Measurements from ENCODE around the gene NANOS3. TPM values are rescaled to one million over a fixed set of nuclear protein-coding genes. Genes with fewer than 3 reads are reported as not detected.
A peak's percentile ranks its signal among the peaks of the same experiment; 100 is the strongest.

NANOS3 gene
- total and polyA plus RNA-seq, 5 donors from 2014 or later = not detected

DNA sequence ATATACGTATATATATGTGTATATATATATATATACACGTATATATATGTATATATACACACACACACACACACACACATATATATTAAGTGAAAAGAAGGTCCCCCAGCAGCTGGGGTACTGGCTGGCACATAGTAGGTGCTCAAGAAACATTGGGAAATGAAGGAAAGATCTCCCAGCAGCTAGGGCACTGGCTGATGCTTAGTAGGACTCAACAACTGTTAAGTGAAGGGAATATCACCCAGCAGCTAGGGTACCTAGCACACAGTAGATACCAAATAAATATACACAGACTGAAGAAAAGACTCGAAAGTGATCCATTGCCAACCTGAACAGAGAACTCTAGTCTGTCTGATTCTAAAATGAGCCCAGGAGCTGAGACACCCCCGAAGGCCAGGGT, 49.1 kb downstream of the NANOS3 start:
- DNase-seq (no peak), ATAC-seq (ENCODE audit: low read depth in 2 of 2) (no peak)
- Histone ChIP-seq H3K9me3 (ENCODE audit: control insufficient read depth in 2 of 2, low read length in 2 of 2) (no peaks in the 10 kb centered on the region), H3K4me3 (ENCODE audit: low read depth, low read length) (no peak overlapping the region), H3K27me3 (ENCODE audit: control insufficient read depth, insufficient read depth, low read length) (no peaks in the 10 kb centered on the region), H3K27ac (ENCODE audit: insufficient read depth, low read length, poor library complexity, severe bottlenecking) (no peak overlapping the region), H3K36me3 (ENCODE audit: control insufficient read depth, insufficient read depth, low read length) (peaks cover 23% of the 10 kb centered on the region), H3K4me1 (ENCODE audit: control insufficient read depth, insufficient read depth, low read length, poor library complexity, severe bottlenecking) (no peaks in the 10 kb centered on the region)
- H3K27me3 Mint-ChIP-seq = no peaks in the 10 kb centered on the region
- peaks cover 35% of the 10 kb centered on the region for H3K36me3 Mint-ChIP-seq
- no peak overlapping the region for H3K4me3 Mint-ChIP-seq
- no peak overlapping the region for H3K27ac Mint-ChIP-seq
- peaks cover 0 to 2% (median 0%) of the 10 kb centered on the region in 4 donors for H3K4me1 Mint-ChIP-seq
- H3K9me3 Mint-ChIP-seq = peaks cover 0 to 2% (median 0%) of the 10 kb centered on the region in 7 donors

DNA sequence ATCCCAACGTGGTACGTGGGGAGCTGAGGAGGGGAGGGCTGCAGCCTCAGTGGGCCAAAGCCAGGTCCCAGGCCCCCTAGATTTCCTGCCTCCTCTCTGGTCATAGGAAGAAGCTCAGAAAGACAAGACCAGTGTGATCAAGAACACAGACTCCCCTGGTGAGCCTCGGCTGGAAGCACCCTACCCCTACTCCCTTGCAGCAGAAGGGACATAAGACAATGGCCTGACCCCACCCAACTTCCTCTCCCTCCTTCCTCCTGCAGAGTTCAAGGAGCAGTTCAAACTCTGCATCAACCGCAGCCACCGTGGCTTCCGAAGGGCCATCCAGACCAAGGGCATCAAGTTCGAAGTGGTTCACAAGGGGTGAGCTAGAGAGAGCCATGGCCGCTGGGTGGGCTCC, 49.8 kb downstream of the NANOS3 start:
- Histone ChIP-seq H3K9me3 (ENCODE audit: control insufficient read depth in 2 of 2, low read length in 2 of 2) (no peaks in the 10 kb centered on the region), H3K4me3 (ENCODE audit: low read depth, low read length) (no peak overlapping the region), H3K36me3 (ENCODE audit: control insufficient read depth, insufficient read depth, low read length) (peaks cover 21% of the 10 kb centered on the region), H3K27ac (ENCODE audit: insufficient read depth, low read length, poor library complexity, severe bottlenecking) (no peak overlapping the region), H3K4me1 (ENCODE audit: control insufficient read depth, insufficient read depth, low read length, poor library complexity, severe bottlenecking) (no peaks in the 10 kb centered on the region), H3K27me3 (ENCODE audit: control insufficient read depth, insufficient read depth, low read length) (no peaks in the 10 kb centered on the region)
- Mint-ChIP-seq H3K36me3 (peaks cover 29% of the 10 kb centered on the region), H3K9me3 (no peaks in the 10 kb centered on the region), H3K27ac (peak overlapping the region in 1 of 3 donors; percentile 25), H3K27me3 (no peaks in the 10 kb centered on the region), H3K4me3 (no peak overlapping the region), H3K4me1 (no peaks in the 10 kb centered on the region)
- DNase-seq = no peak
- no peak for ATAC-seq (ENCODE audit: low read depth in 2 of 2)

DNA sequence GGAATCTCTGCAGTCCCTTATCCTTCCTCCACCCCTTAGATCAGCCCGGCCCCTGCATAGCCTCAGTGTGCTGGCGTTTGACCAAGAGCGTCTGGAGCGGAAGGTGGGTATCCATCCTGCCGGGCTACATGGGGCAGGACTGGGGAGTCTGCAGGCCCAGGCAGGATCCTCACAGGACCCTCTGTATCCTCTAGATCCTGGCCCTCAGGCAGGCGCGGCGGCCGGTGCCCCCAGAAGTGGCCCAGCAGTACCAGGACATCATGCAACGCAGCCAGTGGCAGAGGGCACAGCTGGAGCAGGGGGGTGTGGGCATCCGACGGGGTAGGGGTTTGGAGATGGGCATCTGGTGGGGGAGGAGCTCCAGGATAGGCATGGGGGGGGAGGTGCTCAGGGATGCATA, 52.4 kb downstream of the NANOS3 start:
- Histone ChIP-seq H3K4me1 (ENCODE audit: control insufficient read depth, insufficient read depth, low read length, poor library complexity, severe bottlenecking) (no peaks in the 10 kb centered on the region), H3K27ac (ENCODE audit: insufficient read depth, low read length, poor library complexity, severe bottlenecking) (no peak overlapping the region), H3K9me3 (ENCODE audit: control insufficient read depth in 2 of 2, low read length in 2 of 2) (no peaks in the 10 kb centered on the region), H3K27me3 (ENCODE audit: control insufficient read depth, insufficient read depth, low read length) (no peaks in the 10 kb centered on the region), H3K36me3 (ENCODE audit: control insufficient read depth, insufficient read depth, low read length) (peaks cover 13% of the 10 kb centered on the region), H3K4me3 (ENCODE audit: low read depth, low read length) (no peak overlapping the region)
- H3K36me3 Mint-ChIP-seq = peaks cover 15% of the 10 kb centered on the region
- DNase-seq (no peak), ATAC-seq (ENCODE audit: low read depth in 2 of 2) (no peak)
- H3K27ac Mint-ChIP-seq = no peak overlapping the region
- H3K4me1 Mint-ChIP-seq = peaks cover 0 to 6% (median 2%) of the 10 kb centered on the region in 4 donors
- no peak overlapping the region for H3K4me3 Mint-ChIP-seq
- no peaks in the 10 kb centered on the region for H3K9me3 Mint-ChIP-seq
- H3K27me3 Mint-ChIP-seq = peaks cover 5% of the 10 kb centered on the region

DNA sequence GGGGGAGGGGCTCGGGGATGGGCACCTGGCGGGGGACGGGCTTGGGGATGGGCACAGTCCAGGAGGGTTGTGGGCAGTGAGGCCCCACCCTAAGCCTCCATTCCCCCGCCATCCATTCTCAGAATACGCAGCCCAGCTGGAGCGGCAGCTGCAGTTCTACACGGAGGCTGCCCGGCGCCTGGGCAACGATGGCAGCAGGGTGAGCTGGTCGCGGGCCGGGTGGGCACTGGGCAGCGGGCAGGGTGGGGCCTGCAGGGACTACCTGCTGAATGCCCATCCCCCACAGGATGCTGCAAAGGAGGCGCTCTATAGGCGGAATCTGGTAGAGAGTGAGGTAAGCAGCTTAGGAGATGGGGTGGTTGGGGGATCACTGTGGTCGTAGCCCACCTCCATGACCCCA, 53.0 kb downstream of the NANOS3 start:
- H3K9me3 Mint-ChIP-seq = no peaks in the 10 kb centered on the region
- no peaks in the 10 kb centered on the region for H3K9me3 ChIP-seq (ENCODE audit: control insufficient read depth in 2 of 2, low read length in 2 of 2)
- H3K4me3 Mint-ChIP-seq = no peak overlapping the region
- H3K4me1 Mint-ChIP-seq = peaks cover 0 to 9% (median 3%) of the 10 kb centered on the region in 4 donors
- DNase-seq (no peak), ATAC-seq (ENCODE audit: low read depth in 2 of 2) (no peak)
- H3K4me3 ChIP-seq (ENCODE audit: low read depth, low read length) = no peak overlapping the region
- no peaks in the 10 kb centered on the region for H3K27me3 ChIP-seq (ENCODE audit: control insufficient read depth, insufficient read depth, low read length)
- H3K36me3 ChIP-seq (ENCODE audit: control insufficient read depth, insufficient read depth, low read length) = peaks cover 10% of the 10 kb centered on the region
- peaks cover 5% of the 10 kb centered on the region for H3K27me3 Mint-ChIP-seq
- H3K27ac ChIP-seq (ENCODE audit: insufficient read depth, low read length, poor library complexity, severe bottlenecking) = no peak overlapping the region
- no peaks in the 10 kb centered on the region for H3K4me1 ChIP-seq (ENCODE audit: control insufficient read depth, insufficient read depth, low read length, poor library complexity, severe bottlenecking)
- H3K27ac Mint-ChIP-seq = no peak overlapping the region
- peaks cover 12% of the 10 kb centered on the region for H3K36me3 Mint-ChIP-seq

Other genes with a start within 250 kb of the NANOS3 start
- gene MRI1, start 112.6 kb upstream of the NANOS3 start, total RNA-seq = 38.2 TPM
- gene MRI1, start 112.6 kb upstream of the NANOS3 start, polyA plus RNA-seq = 1 to 10 TPM; 6.6 to 9.3 (median 8.5) TPM
- gene C19orf53, start 102.7 kb upstream of the NANOS3 start, total RNA-seq = 61.2 TPM
- gene C19orf53, start 102.7 kb upstream of the NANOS3 start, polyA plus RNA-seq = 100 to 1,000 TPM; 205 to 244 (median 237) TPM
- 4.5 TPM for gene ZSWIM4, start 81.7 kb upstream of the NANOS3 start, total RNA-seq
- gene ZSWIM4, start 81.7 kb upstream of the NANOS3 start, polyA plus RNA-seq = under 1 TPM; 0.46 to 0.82 (median 0.54) TPM
- 1.7 TPM for gene BRME1, start 29.0 kb downstream of the NANOS3 start, total RNA-seq
- under 1 TPM in 3 of 4 donors, not detected in 1; 0.24 to 0.63 (median 0.53) TPM for gene BRME1, start 29.0 kb downstream of the NANOS3 start, polyA plus RNA-seq
- gene CC2D1A, start 29.1 kb downstream of the NANOS3 start, total RNA-seq = 35.0 TPM
- 1 to 10 TPM; 3.7 to 4.9 (median 4.2) TPM for gene CC2D1A, start 29.1 kb downstream of the NANOS3 start, polyA plus RNA-seq
- gene PODNL1, start 61.3 kb downstream of the NANOS3 start, total RNA-seq = not detected
- under 1 TPM in 1 of 4 donors, not detected in 3; 0.52 TPM for gene PODNL1, start 61.3 kb downstream of the NANOS3 start, polyA plus RNA-seq
- gene DCAF15, start 75.4 kb downstream of the NANOS3 start, total RNA-seq = 82.9 TPM
- gene DCAF15, start 75.4 kb downstream of the NANOS3 start, polyA plus RNA-seq = 1 to 10 TPM; 5.3 to 7.5 (median 5.9) TPM
- 23.2 TPM for gene RFX1, start 129.2 kb downstream of the NANOS3 start, total RNA-seq
- gene RFX1, start 129.2 kb downstream of the NANOS3 start, polyA plus RNA-seq = 1 to 10 TPM in 2 of 4 donors, under 1 TPM in 2; 0.48 to 1.6 (median 0.83) TPM
- not detected for gene RLN3, start 151.0 kb downstream of the NANOS3 start, total RNA-seq
- under 1 TPM in 1 of 4 donors, not detected in 3; 0.55 TPM for gene RLN3, start 151.0 kb downstream of the NANOS3 start, polyA plus RNA-seq
- gene IL27RA, start 154.6 kb downstream of the NANOS3 start, total RNA-seq = 51.9 TPM
- 10 to 100 TPM; 71.2 to 78.4 (median 74.6) TPM for gene IL27RA, start 154.6 kb downstream of the NANOS3 start, polyA plus RNA-seq
- gene PALM3, start 184.9 kb downstream of the NANOS3 start, total RNA-seq = not detected
- gene PALM3, start 184.9 kb downstream of the NANOS3 start, polyA plus RNA-seq = not detected
- gene MISP3, start 195.7 kb downstream of the NANOS3 start, total RNA-seq = 0.91 TPM
- gene MISP3, start 195.7 kb downstream of the NANOS3 start, polyA plus RNA-seq = under 1 TPM in 3 of 4 donors, not detected in 1; 0.22 to 0.64 (median 0.44) TPM
- not detected for gene C19orf67, start 208.6 kb downstream of the NANOS3 start, total RNA-seq
- not detected for gene C19orf67, start 208.6 kb downstream of the NANOS3 start, polyA plus RNA-seq
- gene SAMD1, start 213.6 kb downstream of the NANOS3 start, total RNA-seq = 24.1 TPM
- 1 to 10 TPM in 2 of 4 donors, under 1 TPM in 2; 0.80 to 1.4 (median 1.0) TPM for gene SAMD1, start 213.6 kb downstream of the NANOS3 start, polyA plus RNA-seq
- 40.2 TPM for gene PRKACA, start 240.6 kb downstream of the NANOS3 start, total RNA-seq
- gene PRKACA, start 240.6 kb downstream of the NANOS3 start, polyA plus RNA-seq = 1 to 10 TPM in 2 of 4 donors, under 1 TPM in 2; 0.47 to 1.8 (median 1.00) TPM